Panc1 (cell line): ENCODE measurements around the gene PFN4. TPM values are rescaled to one million over a fixed set of nuclear protein-coding genes. Genes with fewer than 3 reads are reported as not detected.

ENCODE experiments used
- ATAC-seq: fragments of 200-7000 bp; cut with Tn5 transposase; 2 replicates; pipeline ENCODE4 v1.9.1; 2020; ENCODE audit warnings: mild to moderate bottlenecking, moderate library complexity
- BruUV-seq: library from RNA; stranded (reverse); fragments of 400-500 nt; replicated peaks from 2 replicates; lab custom pipeline; 2021; lab: Mats Ljungman, UMichigan
- CTCF ChIA-PET: fragments of 300-600 bp; sonication (Branson Sonifier 250); formaldehyde crosslinking; loops from one replicate; lab custom pipeline; 2022; ENCODE audit warnings: antibody characterized with exemption; lab: Charles Lee
- POLR2A ChIA-PET: fragments of 300-600 bp; sonication (Branson Sonifier 250); formaldehyde crosslinking; loops from one replicate; lab custom pipeline; 2022; ENCODE audit warnings: antibody characterized with exemption; lab: Charles Lee
- DNase-seq: peaks from one replicate; pipeline ENCODE4 v3.0.0-alpha.2; 2010; ENCODE audit warnings: low read depth, low spot score
- H3K27ac ChIP-seq: 2 replicates; pipeline ENCODE4 v1.5.1; 2011; ENCODE audit warnings: mild to moderate bottlenecking, low read length, inconsistent platforms
- H3K27me3 ChIP-seq: fragments of 200-500 bp; sonication (Bioruptor generic); 2 replicates; pipeline ENCODE4 v1.6.0; 2014; ENCODE audit warnings: low read length, inconsistent platforms; ENCODE audit not compliant: control insufficient read depth, insufficient read depth
- H3K36me3 ChIP-seq: fragments of 200-500 bp; sonication (Bioruptor generic); 2 replicates; pipeline ENCODE4 v1.5.1; 2014; ENCODE audit warnings: inconsistent platforms, mild to moderate bottlenecking, low read length, moderate library complexity; ENCODE audit not compliant: control insufficient read depth, insufficient read depth
- H3K4me1 ChIP-seq: 2 replicates; pipeline ENCODE4 v1.5.1; 2011; ENCODE audit warnings: inconsistent platforms, mild to moderate bottlenecking, low read length, moderate library complexity; ENCODE audit not compliant: control insufficient read depth, insufficient read depth
- H3K4me3 ChIP-seq, 2 experiments: 2 replicates each; pipeline ENCODE4 v1.5.1; 2011 to 2012; ENCODE audit warnings: low read depth in 2 of 2, low read length in 2 of 2, mild to moderate bottlenecking in 2 of 2, inconsistent platforms in 1 of 2, moderate library complexity in 1 of 2
- H3K9me3 ChIP-seq: fragments of 200-500 bp; sonication (Bioruptor generic); 2 replicates; pipeline ENCODE4 v1.5.1; 2014; ENCODE audit warnings: low read depth, mild to moderate bottlenecking, inconsistent platforms, low read length, moderate library complexity; ENCODE audit not compliant: control insufficient read depth, insufficient read depth
- CTCF ChIP-seq: fragments of 450-650 bp; IDR thresholded peaks from 2 replicates; pipeline ENCODE4 v1.5.1; 2017; ENCODE audit warnings: mild to moderate bottlenecking
- POLR2AphosphoS5 ChIP-seq: IDR thresholded peaks from 2 replicates; pipeline ENCODE4 v1.6.1; 2012; ENCODE audit warnings: mild to moderate bottlenecking, low read depth, low read length, moderate library complexity
- REST ChIP-seq, 2 experiments: IDR thresholded peaks; 2 replicates each; pipeline ENCODE4 v1.6.1; 2011 to 2012; ENCODE audit warnings: low read depth in 2 of 2, control low read depth in 1 of 2, low read length in 1 of 2, mild to moderate bottlenecking in 1 of 2, moderate library complexity in 1 of 2; ENCODE audit not compliant: insufficient read depth in 1 of 2
- TCF7L2 ChIP-seq: IDR thresholded peaks from 2 replicates; pipeline ENCODE4 v1.6.1; 2011; ENCODE audit warnings: mild to moderate bottlenecking, low read depth, low read length, inconsistent platforms
- in situ Hi-C: cut with HindIII; loops from 2 replicates; pipeline ENCODE4 v1.10.0; 2016; ENCODE audit warnings: low sequenced_read_pairs, low pct_unique_long_range_greater_than_20kb
- intact Hi-C: fragments of 100-400 bp; cut with micrococcal nuclease; formaldehyde crosslinking; loops from one replicate; pipeline ENCODE4 v1.10.0; 2022; ENCODE audit not compliant: unreplicated experiment
- total RNA-seq: library from RNA; stranded (reverse); gene quantifications from one replicate; pipeline ENCODE4 v1.2.1, GENCODE V29; 2021; ENCODE audit not compliant: unreplicated experiment

Gene PFN4
- total RNA-seq, 1 experiment from 2014 or later, result 1.3 TPM

- intact Hi-C loops, result loop anchor here (5.0 to 10.0 kb wide), 2 partner anchors 81 to 96 kb away; no protein-coding TSS in a partner anchor
- ChIA-PET POLR2A (no interaction called here), CTCF (interaction anchor here (0.9 to 2.2 kb wide), 4 partner anchors 36 to 157 kb away, joined by 3 to 12 read pairs (median 4); partner anchors contain the start of genes ATAD2B and WDCP)
- Histone ChIP-seq H3K27me3 (no peaks in the 10 kb centered on the region), H3K27ac (peak overlapping the region; percentile 99), H3K4me3 (peak overlapping the region; percentile 65 to 89), H3K36me3 (peaks cover 2% of the 10 kb centered on the region; the same call in 1 of the 2 replicates), H3K9me3 (no peaks in the 10 kb centered on the region), H3K4me1 (peaks cover 13% of the 10 kb centered on the region)
- in situ Hi-C loops, result no loop called here
- DNase-seq, result no peak
- ATAC-seq, result peak; percentile 80
- BruUV-seq, result TSS peak; percentile 74
- TF ChIP-seq REST (IDR thresholded peaks at IDR 0.05; ENCODE audit: insufficient read depth in 1 of 2, low read depth in 2 of 2, low read length in 1 of 2) (no peak), CTCF (peak; percentile 1; the same call in 1 of the 2 replicates), POLR2AphosphoS5 (no peak), TCF7L2 (no peak)
Observed at GRCh38 chr2:24083567-24084385, 39.4 kb downstream of the PFN4 start.

GRCh38 chr2:24082787-24083566 is 40.2 kb downstream of the PFN4 start:
- Histone ChIP-seq H3K36me3 (peaks cover 2% of the 10 kb centered on the region; the same call in 1 of the 2 replicates), H3K9me3 (no peaks in the 10 kb centered on the region), H3K27me3 (no peaks in the 10 kb centered on the region), H3K4me3 (peak overlapping the region; percentile 65 to 89), H3K4me1 (peaks cover 16% of the 10 kb centered on the region), H3K27ac (peak overlapping the region; percentile 99)
- in situ Hi-C loops, result no loop called here
- POLR2A ChIA-PET, result interaction anchor here (0.6 kb wide), 1 partner anchor 28 kb away, joined by 3 read pairs; no protein-coding TSS in a partner anchor
- ATAC-seq, result no peak
- BruUV-seq, result no TSS peak
- intact Hi-C loops, result loop anchor here (5.0 to 10.0 kb wide), 2 partner anchors 82 to 96 kb away; no protein-coding TSS in a partner anchor
- DNase-seq, result no peak
- no peak for TF ChIP-seq TCF7L2
- no peak for TF ChIP-seq POLR2AphosphoS5
- CTCF ChIA-PET, result interaction anchor here (0.6 to 2.2 kb wide), 4 partner anchors 12 to 156 kb away, joined by 3 to 12 read pairs (median 4); partner anchors contain the start of genes ATAD2B and WDCP
